Tibial artery (tissue), 4 donors: ENCODE measurements around the gene SPAG5.
A peak's percentile ranks its signal among the peaks of the same experiment; 100 is the strongest.

ENCODE experiments used
- DNase-seq, 2 donors: peaks; one replicate each; pipeline ENCODE4 v3.0.0-alpha.2; 2019
- H3K27ac ChIP-seq, 2 donors: fragments of 200-600 bp; sonication (generic) in 1 of 2; 1 replicate in 1 of 2; 2 replicates in 1 of 2; pipeline ENCODE4 v1.5.1; 2018 to 2019; ENCODE audit warnings: mild to moderate bottlenecking in 1 of 2
- H3K27me3 ChIP-seq, 2 donors: fragments of 200-600 bp; sonication (generic) in 1 of 2; one replicate each; pipeline versions ENCODE4 v1.5.1 to v1.6.0; 2016 to 2019
- H3K36me3 ChIP-seq, 3 donors: fragments of 200-600 bp; sonication (generic) in 2 of 3; one replicate each; pipeline ENCODE4 v1.5.1; 2016 to 2019; ENCODE audit warnings: mild to moderate bottlenecking in 2 of 3
- H3K4me1 ChIP-seq, 4 donors: fragments of 200-600 bp; sonication (generic) in 2 of 4; 1 replicate in 3 of 4; 2 replicates in 1 of 4; pipeline ENCODE4 v1.5.1; 2016 to 2019
- H3K4me3 ChIP-seq, 2 donors: fragments of 200-600 bp; sonication (generic) in 1 of 2; 1 replicate in 1 of 2; 2 replicates in 1 of 2; pipeline ENCODE4 v1.5.1; 2018 to 2019; ENCODE audit warnings: mild to moderate bottlenecking in 2 of 2
- H3K9me3 ChIP-seq, 3 donors: fragments of 200-600 bp; sonication (generic) in 1 of 3; one replicate each; pipeline ENCODE4 v1.5.1; 2016 to 2019
- CTCF ChIP-seq, 2 experiments: fragments of 200-600 bp in 1 of 2; fragments of 450-650 bp in 1 of 2; IDR thresholded peaks; one replicate each; pipeline ENCODE4 v1.5.1; 2017 to 2019; ENCODE audit warnings: antibody characterized with exemption in 2 of 2, mild to moderate bottlenecking in 1 of 2, moderate library complexity in 1 of 2
- intact Hi-C: fragments of 100-400 bp; cut with DNase I; formaldehyde crosslinking; loops from one replicate; pipeline ENCODE4 v1.15.0; 2023; ENCODE audit warnings: low total_unique reads

Gene SPAG5

GRCh38 chr17:28599311-28600184 is 723 bp upstream of the SPAG5 start:
- H3K27ac ChIP-seq = peak overlapping the region; percentile 93
- peaks cover 0 to 18% (median 11%) of the 10 kb centered on the region in 4 donors for H3K4me1 ChIP-seq
- DNase-seq = peak; percentile 68 to 80
- TF ChIP-seq CTCF (IDR thresholded peaks at IDR 0.05) = no peak
- intact Hi-C loops = no loop called here
- no peaks in the 10 kb centered on the region for H3K36me3 ChIP-seq
- H3K9me3 ChIP-seq = no peaks in the 10 kb centered on the region
- H3K4me3 ChIP-seq = peak overlapping the region; percentile 57 to 61
- H3K27me3 ChIP-seq = no peaks in the 10 kb centered on the region

GRCh38 chr17:28598389-28598788 is 436 bp downstream of the SPAG5 start:
- Histone ChIP-seq H3K27me3 (no peaks in the 10 kb centered on the region), H3K9me3 (no peaks in the 10 kb centered on the region), H3K36me3 (no peaks in the 10 kb centered on the region), H3K4me1 (peaks cover 0 to 18% (median 11%) of the 10 kb centered on the region in 4 donors), H3K27ac (peak overlapping the region; percentile 93), H3K4me3 (peak overlapping the region; percentile 57 to 61)
- intact Hi-C loops = no loop called here
- DNase-seq = no peak
- no peak for TF ChIP-seq CTCF (IDR thresholded peaks at IDR 0.05)

- Histone ChIP-seq H3K36me3 (no peaks in the 10 kb centered on the region), H3K27me3 (no peaks in the 10 kb centered on the region), H3K9me3 (no peaks in the 10 kb centered on the region), H3K4me3 (peak overlapping the region in 1 of 2 donors; percentile 61), H3K4me1 (peaks cover 0 to 18% (median 11%) of the 10 kb centered on the region in 4 donors), H3K27ac (no peak overlapping the region)
- no peak for TF ChIP-seq CTCF (IDR thresholded peaks at IDR 0.05)
- intact Hi-C loops = no loop called here
- DNase-seq = no peak
These were observed 1.0 kb downstream of the SPAG5 start for GRCh38 chr17:28597606-28598383.

GRCh38 chr17:28592260-28592659 is 6.6 kb downstream of the SPAG5 start:
- no peak for TF ChIP-seq CTCF (IDR thresholded peaks at IDR 0.05)
- no peak overlapping the region for H3K27ac ChIP-seq
- H3K36me3 ChIP-seq = peaks cover 0 to 9% (median 4%) of the 10 kb centered on the region in 3 donors
- H3K4me3 ChIP-seq = no peak overlapping the region
- no peak for DNase-seq
- H3K9me3 ChIP-seq = no peaks in the 10 kb centered on the region
- intact Hi-C loops = no loop called here
- no peaks in the 10 kb centered on the region for H3K27me3 ChIP-seq
- no peaks in the 10 kb centered on the region for H3K4me1 ChIP-seq

- no peaks in the 10 kb centered on the region for H3K27me3 ChIP-seq
- no peaks in the 10 kb centered on the region for H3K4me1 ChIP-seq
- intact Hi-C loops = no loop called here
- no peak for TF ChIP-seq CTCF (IDR thresholded peaks at IDR 0.05)
- no peak for DNase-seq
- no peaks in the 10 kb centered on the region for H3K9me3 ChIP-seq
- H3K36me3 ChIP-seq = peaks cover 0 to 31% (median 8%) of the 10 kb centered on the region in 3 donors
- no peak overlapping the region for H3K27ac ChIP-seq
- H3K4me3 ChIP-seq = no peak overlapping the region
These were observed 13.0 kb downstream of the SPAG5 start for GRCh38 chr17:28585851-28586250.
